Psoas muscle (tissue), 8 donors: ENCODE measurements around the gene HNRNPH1. TPM values are rescaled to one million over a fixed set of nuclear protein-coding genes. Genes with fewer than 3 reads are reported as not detected.
A peak's percentile ranks its signal among the peaks of the same experiment; 100 is the strongest.

ENCODE experiments used
- ATAC-seq, 4 donors: fragments of 200-7000 bp; cut with Tn5 transposase; one replicate each; pipeline ENCODE4 v1.9.1; 2020; ENCODE audit warnings: moderate library complexity in 3 of 4, mild to moderate bottlenecking in 2 of 4
- DNase-seq, 2 donors: peaks; one replicate each; pipeline ENCODE4 v3.0.0-alpha.2; 2020
- H3K27ac ChIP-seq: fragments of 200-600 bp; one replicate; pipeline ENCODE4 v1.8.0; 2022
- H3K27me3 ChIP-seq, 3 donors: fragments of 200-600 bp in 1 of 3; one replicate each; pipeline versions ENCODE4 v1.6.1 to v1.8.0; 2013 to 2022; ENCODE audit warnings: low read length in 2 of 3, mild to moderate bottlenecking in 2 of 3, moderate library complexity in 1 of 3; ENCODE audit not compliant: insufficient read depth in 3 of 3
- H3K36me3 ChIP-seq, 2 donors: fragments of 200-600 bp in 1 of 2; one replicate each; pipeline versions ENCODE4 v1.6.1 to v1.8.0; 2013 to 2022; ENCODE audit warnings: low read depth in 1 of 2, mild to moderate bottlenecking in 1 of 2, moderate library complexity in 1 of 2; ENCODE audit not compliant: insufficient read depth in 1 of 2
- H3K4me1 ChIP-seq: fragments of 200-600 bp; one replicate; pipeline ENCODE4 v1.8.0; 2022
- H3K4me3 ChIP-seq: fragments of 200-600 bp; one replicate; pipeline ENCODE4 v1.8.0; 2022; ENCODE audit warnings: mild to moderate bottlenecking
- H3K9me3 ChIP-seq: fragments of 200-600 bp; one replicate; pipeline ENCODE4 v1.8.0; 2022
- WGBS, 3 donors: extraction: QIAGEN DNeasy Blood & Tissue Kit; methylation state at CpG; one replicate each; pipeline versions ENCODE4 v1.1.6 to v1.1.7; 2013; 5-methylcytosine and 5-hydroxymethylcytosine counted together
- intact Hi-C, 2 donors: fragments of 100-400 bp; cut with DNase I; formaldehyde crosslinking; loops; one replicate each; pipeline versions ENCODE4 v1.11.0 to v1.14.2; 2022
- polyA plus RNA-seq, 3 donors: library from polyadenylated mRNA; stranded (reverse); fragments of 200-250 nt; gene quantifications; one replicate each; pipeline ENCODE4 v1.2.3, GENCODE V29; 2013
- total RNA-seq, 4 donors: library from RNA; stranded (reverse); fragmentation: NEBNext Ultra II Directional in 2 of 4; extraction: Animal tissue kit (Norgen Biotek cat#: 25700) in 2 of 4; gene quantifications; one replicate each; pipeline versions ENCODE4 v1.2.1 to v1.2.4, GENCODE V29; 2021 to 2023
- TF ChIP-seq, protein P1 (sequence below): fragments of 200-600 bp; IDR thresholded peaks from one replicate; pipeline ENCODE4 v1.8.0; 2022; ENCODE audit warnings: antibody characterized with exemption
- donor health status: healthy with polysubstance abuse.
- donor health status: DM: no; HTN: no; CAD: no; lungs with moderate emphysema.
- donor health status: Bipolar disorder and iron deficiency.
- donor health status: healthy.
- donor health status: DM: yes; HTN: yes; CAD: no.
- donor health status: DM: no; HTN: no; CAD: no.
- donor health status: DM: no; HTN: no; CAD: no.
- donor health status: DM: yes; HTN: yes; CAD: no.

HNRNPH1 gene
- total and polyA plus RNA-seq, 7 donors: 105 to 226 (median 168) TPM

DNA sequence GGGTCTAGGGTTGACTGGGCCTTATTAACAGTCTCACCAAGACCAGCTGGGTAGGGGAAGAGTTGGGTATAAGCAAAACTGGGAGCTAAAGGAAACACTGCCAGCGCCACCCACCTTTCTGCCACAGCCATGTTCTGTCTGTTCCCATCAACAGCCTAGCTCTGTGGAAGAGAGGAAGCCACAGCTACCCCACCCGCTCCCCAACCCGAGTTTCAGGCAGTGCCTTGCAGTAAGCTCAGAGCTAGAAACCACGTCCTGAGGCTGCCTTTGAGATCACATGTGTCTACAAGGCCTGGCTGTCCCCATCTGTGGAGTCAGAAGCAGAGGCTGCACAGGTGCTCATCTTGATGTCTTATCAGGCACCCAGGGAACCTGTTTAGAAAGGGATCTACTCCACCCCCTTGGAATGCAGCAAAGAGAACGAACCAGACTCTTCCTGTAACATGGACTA, 15.3 kb downstream of the HNRNPH1 start:
- no peaks in the 10 kb centered on the region for H3K9me3 ChIP-seq
- no peak for ATAC-seq
- H3K4me1 ChIP-seq: peaks cover 50% of the 10 kb centered on the region
- peak overlapping the region; percentile 67 for H3K27ac ChIP-seq
- no peaks in the 10 kb centered on the region for H3K27me3 ChIP-seq
- intact Hi-C loops: no loop called here
- H3K36me3 ChIP-seq: peaks cover 10 to 96% of the 10 kb centered on the region in 2 donors
- TF ChIP-seq, protein P1, sequence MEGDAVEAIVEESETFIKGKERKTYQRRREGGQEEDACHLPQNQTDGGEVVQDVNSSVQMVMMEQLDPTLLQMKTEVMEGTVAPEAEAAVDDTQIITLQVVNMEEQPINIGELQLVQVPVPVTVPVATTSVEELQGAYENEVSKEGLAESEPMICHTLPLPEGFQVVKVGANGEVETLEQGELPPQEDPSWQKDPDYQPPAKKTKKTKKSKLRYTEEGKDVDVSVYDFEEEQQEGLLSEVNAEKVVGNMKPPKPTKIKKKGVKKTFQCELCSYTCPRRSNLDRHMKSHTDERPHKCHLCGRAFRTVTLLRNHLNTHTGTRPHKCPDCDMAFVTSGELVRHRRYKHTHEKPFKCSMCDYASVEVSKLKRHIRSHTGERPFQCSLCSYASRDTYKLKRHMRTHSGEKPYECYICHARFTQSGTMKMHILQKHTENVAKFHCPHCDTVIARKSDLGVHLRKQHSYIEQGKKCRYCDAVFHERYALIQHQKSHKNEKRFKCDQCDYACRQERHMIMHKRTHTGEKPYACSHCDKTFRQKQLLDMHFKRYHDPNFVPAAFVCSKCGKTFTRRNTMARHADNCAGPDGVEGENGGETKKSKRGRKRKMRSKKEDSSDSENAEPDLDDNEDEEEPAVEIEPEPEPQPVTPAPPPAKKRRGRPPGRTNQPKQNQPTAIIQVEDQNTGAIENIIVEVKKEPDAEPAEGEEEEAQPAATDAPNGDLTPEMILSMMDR: no peak
- no peak overlapping the region for H3K4me3 ChIP-seq
- no peak for DNase-seq
- 51 to 63% (median 60%) methylated on average over 5 of the region's 5 CpGs for WGBS, 3 donors

DNA sequence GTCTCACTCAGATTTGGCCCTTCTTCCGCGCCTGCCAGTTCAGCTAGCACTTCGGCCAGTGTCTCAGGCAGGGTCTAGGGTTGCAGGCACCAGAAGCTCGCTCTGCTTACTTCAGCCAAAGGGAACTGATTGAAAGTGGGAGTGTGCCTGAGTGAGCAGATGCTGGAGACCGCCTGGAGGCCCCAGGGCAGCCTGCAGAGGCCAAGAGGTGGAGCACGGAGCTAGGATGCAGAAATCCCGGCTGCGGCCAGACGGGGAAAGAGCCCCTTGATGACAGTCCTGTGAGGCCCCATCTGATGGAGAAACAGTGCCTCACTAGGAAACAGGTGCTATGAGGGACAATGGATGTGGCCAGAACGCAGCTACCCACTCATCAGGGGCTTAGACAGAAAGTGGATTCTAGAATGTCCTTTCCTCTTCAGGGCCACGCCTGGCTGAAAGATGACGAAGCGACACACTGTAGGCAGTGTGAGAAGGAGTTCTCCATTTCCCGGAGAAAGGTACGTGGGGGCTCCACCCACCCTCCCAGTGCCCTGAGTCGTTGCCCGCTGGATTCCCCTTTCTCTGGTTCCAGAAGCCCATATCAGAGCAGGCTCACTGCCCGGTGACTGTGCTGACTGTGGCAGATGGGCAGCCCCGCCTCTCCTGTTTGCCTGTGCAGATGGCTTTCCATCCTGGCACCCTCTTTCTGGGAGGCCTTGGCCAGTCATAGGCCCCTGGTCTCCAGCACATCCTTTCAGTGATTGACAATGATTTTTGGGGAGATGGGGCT, 16.1 kb downstream of the HNRNPH1 start:
- peaks cover 3 to 96% of the 10 kb centered on the region in 2 donors for H3K36me3 ChIP-seq
- H3K27me3 ChIP-seq: no peaks in the 10 kb centered on the region
- peak; percentile 60 to 85 for DNase-seq
- no peaks in the 10 kb centered on the region for H3K9me3 ChIP-seq
- peaks cover 50% of the 10 kb centered on the region for H3K4me1 ChIP-seq
- H3K4me3 ChIP-seq: no peak overlapping the region
- ATAC-seq: peak; percentile 28 to 63 (median 56)
- intact Hi-C loops: no loop called here
- peak overlapping the region; percentile 67 for H3K27ac ChIP-seq
- TF ChIP-seq, protein P1: no peak
- 32 to 44% (median 36%) methylated on average over 19 of the region's 19 CpGs for WGBS, 3 donors

DNA sequence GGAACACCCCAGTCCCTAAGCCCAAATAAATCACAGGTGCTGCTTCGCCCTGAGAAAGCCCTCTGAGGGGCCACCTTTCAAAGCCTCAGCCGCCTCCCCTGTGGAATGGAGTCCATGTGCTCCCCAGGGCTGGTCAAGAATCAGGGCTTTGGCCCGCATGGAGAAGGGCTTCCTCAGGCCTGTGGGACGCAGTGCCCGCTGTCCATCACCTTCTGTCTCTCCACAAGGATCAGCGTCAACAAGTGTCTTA, 16.6 kb downstream of the HNRNPH1 start:
- no peaks in the 10 kb centered on the region for H3K9me3 ChIP-seq
- H3K36me3 ChIP-seq: peaks cover 3 to 98% of the 10 kb centered on the region in 2 donors
- no peak overlapping the region for H3K4me3 ChIP-seq
- WGBS, 3 donors: 55 to 87% (median 65%) methylated on average over 6 of the region's 6 CpGs
- peaks cover 47% of the 10 kb centered on the region for H3K4me1 ChIP-seq
- ATAC-seq: peak in 3 of 4 donors; percentile 1 to 10 (median 3)
- no peaks in the 10 kb centered on the region for H3K27me3 ChIP-seq
- TF ChIP-seq, protein P1: no peak
- H3K27ac ChIP-seq: peak overlapping the region; percentile 67
- intact Hi-C loops: no loop called here
- peak in 1 of 2 donors; percentile 56 for DNase-seq

DNA sequence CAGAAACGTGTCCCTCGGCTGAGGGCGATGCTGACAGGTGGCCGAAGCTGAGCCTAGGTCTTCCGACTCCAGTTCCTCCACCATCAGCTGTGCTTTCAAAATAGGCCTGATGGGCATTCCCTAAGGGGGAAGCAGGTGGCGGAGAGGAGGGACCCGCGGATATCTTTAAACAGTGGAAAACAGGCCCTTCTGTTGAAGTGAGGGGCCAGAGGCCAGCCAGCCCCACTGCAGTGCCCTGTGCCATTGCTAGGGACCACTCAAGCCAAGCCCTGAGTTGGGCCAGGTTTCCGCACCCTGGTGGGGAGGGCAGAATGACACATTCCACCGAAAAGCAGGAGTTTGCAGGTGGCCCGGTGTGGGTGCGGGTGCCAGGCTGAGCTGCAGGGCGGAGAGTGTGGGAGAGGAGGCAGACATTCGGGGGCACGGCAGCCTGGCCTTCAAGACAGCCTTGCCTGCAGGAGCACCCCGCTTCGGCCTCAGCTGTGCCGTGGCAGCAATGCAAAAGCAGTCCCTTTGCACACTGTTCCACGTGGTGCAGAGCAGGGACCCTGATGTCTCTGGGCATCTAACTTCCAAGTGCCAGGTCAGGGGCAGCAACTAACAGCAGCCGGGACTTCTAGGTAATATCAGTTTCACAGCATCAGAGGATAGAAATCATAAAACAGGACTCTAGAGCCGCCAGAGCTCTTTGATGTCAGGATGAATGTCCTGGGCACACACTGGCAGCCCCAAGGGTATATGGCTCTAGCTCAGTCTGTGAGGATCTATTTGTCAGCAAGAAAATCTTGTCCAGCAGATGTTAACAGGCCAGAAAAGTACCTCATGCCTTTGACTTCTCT, 17.2 kb downstream of the HNRNPH1 start:
- 57 to 73% (median 60%) methylated on average over 21 of the region's 21 CpGs for WGBS, 3 donors

More for the DNA sequence above, 17.2 kb downstream of the HNRNPH1 start:
- intact Hi-C loops: no loop called here
- Histone ChIP-seq H3K4me3 (no peak overlapping the region), H3K27ac (peak overlapping the region; percentile 67), H3K4me1 (peaks cover 42% of the 10 kb centered on the region), H3K27me3 (no peaks in the 10 kb centered on the region), H3K9me3 (no peaks in the 10 kb centered on the region), H3K36me3 (peaks cover 3 to 98% of the 10 kb centered on the region in 2 donors)
- TF ChIP-seq, protein P1: no peak
- DNase-seq (no peak), ATAC-seq (no peak)
